Measurements from ENCODE around the gene TMEM119. TPM values are rescaled to one million over a fixed set of nuclear protein-coding genes. Genes with fewer than 3 reads are reported as not detected.

TMEM119 gene
- total and polyA plus RNA-seq, 2 of the 13 experiments (the other 11 are each of a cell fraction or from before 2014, with no cell fraction given), result not detected

DNA sequence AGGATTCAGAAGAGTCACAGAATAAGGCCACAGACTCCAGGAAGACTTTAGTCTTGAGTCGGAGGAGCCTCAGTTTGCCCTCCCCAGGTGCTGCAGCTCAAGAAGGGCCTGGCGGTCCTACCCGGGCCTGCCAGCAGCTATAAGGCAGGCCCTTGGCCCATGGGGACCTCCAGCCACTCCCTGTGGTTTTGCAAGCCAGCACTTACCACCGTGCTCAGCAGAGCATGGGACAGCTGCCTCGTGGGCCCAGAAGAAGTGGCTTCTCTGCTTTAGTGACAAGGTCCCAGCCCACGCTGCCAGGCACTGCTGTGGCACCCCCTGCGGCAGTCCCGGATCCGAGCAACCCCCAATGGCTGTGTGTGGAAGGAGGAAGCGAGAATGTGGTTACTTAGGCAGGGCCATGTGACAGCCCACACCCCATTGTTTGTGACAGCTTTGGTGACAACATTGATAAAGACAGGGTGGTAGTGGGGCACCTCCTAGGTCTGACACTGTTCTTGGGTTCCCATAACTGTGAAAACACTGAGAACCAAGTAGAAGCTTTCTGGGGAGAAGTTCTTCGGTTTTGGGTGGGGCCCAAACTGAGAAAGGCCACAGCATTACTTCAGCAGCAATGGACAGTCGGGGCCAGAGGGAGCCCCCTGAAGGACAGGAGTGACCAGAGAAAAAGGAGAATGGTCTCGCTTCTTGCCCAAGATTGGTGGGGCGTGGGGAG lies 35.8 kb upstream of the TMEM119 start, which contains the start of gene SELPLG (continued):
- TF ChIP-seq, protein P1, sequence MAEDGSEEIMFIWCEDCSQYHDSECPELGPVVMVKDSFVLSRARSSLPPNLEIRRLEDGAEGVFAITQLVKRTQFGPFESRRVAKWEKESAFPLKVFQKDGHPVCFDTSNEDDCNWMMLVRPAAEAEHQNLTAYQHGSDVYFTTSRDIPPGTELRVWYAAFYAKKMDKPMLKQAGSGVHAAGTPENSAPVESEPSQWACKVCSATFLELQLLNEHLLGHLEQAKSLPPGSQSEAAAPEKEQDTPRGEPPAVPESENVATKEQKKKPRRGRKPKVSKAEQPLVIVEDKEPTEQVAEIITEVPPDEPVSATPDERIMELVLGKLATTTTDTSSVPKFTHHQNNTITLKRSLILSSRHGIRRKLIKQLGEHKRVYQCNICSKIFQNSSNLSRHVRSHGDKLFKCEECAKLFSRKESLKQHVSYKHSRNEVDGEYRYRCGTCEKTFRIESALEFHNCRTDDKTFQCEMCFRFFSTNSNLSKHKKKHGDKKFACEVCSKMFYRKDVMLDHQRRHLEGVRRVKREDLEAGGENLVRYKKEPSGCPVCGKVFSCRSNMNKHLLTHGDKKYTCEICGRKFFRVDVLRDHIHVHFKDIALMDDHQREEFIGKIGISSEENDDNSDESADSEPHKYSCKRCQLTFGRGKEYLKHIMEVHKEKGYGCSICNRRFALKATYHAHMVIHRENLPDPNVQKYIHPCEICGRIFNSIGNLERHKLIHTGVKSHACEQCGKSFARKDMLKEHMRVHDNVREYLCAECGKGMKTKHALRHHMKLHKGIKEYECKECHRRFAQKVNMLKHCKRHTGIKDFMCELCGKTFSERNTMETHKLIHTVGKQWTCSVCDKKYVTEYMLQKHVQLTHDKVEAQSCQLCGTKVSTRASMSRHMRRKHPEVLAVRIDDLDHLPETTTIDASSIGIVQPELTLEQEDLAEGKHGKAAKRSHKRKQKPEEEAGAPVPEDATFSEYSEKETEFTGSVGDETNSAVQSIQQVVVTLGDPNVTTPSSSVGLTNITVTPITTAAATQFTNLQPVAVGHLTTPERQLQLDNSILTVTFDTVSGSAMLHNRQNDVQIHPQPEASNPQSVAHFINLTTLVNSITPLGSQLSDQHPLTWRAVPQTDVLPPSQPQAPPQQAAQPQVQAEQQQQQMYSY (CRISPR knock-in tag; IDR thresholded peaks at IDR 0.05), result no peak
- TF ChIP-seq, protein P2, sequence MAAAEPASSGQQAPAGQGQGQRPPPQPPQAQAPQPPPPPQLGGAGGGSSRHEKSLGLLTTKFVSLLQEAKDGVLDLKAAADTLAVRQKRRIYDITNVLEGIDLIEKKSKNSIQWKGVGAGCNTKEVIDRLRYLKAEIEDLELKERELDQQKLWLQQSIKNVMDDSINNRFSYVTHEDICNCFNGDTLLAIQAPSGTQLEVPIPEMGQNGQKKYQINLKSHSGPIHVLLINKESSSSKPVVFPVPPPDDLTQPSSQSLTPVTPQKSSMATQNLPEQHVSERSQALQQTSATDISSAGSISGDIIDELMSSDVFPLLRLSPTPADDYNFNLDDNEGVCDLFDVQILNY (CRISPR knock-in tag; conservative IDR thresholded peaks at IDR 0.05), result no peak

DNA sequence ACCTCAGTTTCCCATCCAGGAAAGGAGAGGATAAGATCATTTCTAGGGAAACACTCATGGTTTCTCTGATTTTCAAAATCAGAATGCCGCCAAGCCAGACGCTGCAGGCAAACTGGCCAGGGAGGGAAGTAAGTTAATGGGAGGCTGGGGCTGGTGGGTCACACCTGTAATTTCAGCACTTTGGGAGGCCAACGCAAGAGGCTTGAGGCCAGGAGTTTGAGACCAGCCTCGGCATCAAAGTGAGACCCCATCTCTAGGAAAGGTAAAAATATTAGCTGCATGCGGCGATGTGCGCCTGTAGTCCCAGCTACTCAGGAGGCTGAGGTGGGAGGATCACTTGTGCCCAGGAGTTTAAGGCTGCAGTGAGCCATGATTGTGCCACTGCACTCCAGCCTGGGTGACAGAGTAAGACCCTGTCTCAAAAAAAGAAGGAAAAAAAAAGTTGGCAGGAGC lies 35.2 kb upstream of the TMEM119 start:
- POLR2A ChIA-PET, result no interaction called here

More for the DNA sequence above, 35.2 kb upstream of the TMEM119 start:
- intact Hi-C loops (cut with micrococcal nuclease; ENCODE audit: unreplicated experiment), result no loop called here
- Histone ChIP-seq H3K36me3 (replicated peaks in 1 of 2; ENCODE audit: control insufficient read depth in 1 of 2, insufficient read depth in 2 of 2, low read length in 2 of 2) (no peaks in the 10 kb centered on the region), H3K27me3 (ENCODE audit: control insufficient read depth in 1 of 2, insufficient read depth in 2 of 2, low read length in 2 of 2) (peaks cover 4 to 48% of the 10 kb centered on the region in 2 experiments; a peak in 4 of 5 replicates), H3K79me2 (ENCODE audit: insufficient read depth, low read length) (no peaks in the 10 kb centered on the region), H3K4me1 (ENCODE audit: insufficient read depth, low read length) (peaks cover 54% of the 10 kb centered on the region), H3K9me3 (ENCODE audit: low read length) (no peaks in the 10 kb centered on the region), H3K4me3 (replicated peaks in 1 of 3; ENCODE audit: insufficient read depth in 1 of 3, low read depth in 2 of 3, low read length in 3 of 3) (no peak overlapping the region), H3K4me2 (ENCODE audit: low read depth, low read length) (no peak overlapping the region), H3K9ac (ENCODE audit: insufficient read depth, low read depth, low read length) (no peak overlapping the region), H2AFZ (ENCODE audit: low read length) (no peak overlapping the region), H4K20me1 (ENCODE audit: insufficient read depth, low read length) (no peaks in the 10 kb centered on the region), H3K27ac (ENCODE audit: extremely low read length, insufficient read depth, low read length) (no peak overlapping the region)
- no peak for FAIRE-seq
- TF ChIP-seq ZNF674 (CRISPR knock-in tag; IDR thresholded peaks at IDR 0.05; ENCODE audit: low read depth), result no peak
- TF ChIP-seq RORA (CRISPR knock-in tag; IDR thresholded peaks at IDR 0.05), result no peak
- TF ChIP-seq XRCC5 (optimal IDR thresholded peaks at IDR 0.05; ENCODE audit: low read length), result no peak
- TF ChIP-seq, protein P3, sequence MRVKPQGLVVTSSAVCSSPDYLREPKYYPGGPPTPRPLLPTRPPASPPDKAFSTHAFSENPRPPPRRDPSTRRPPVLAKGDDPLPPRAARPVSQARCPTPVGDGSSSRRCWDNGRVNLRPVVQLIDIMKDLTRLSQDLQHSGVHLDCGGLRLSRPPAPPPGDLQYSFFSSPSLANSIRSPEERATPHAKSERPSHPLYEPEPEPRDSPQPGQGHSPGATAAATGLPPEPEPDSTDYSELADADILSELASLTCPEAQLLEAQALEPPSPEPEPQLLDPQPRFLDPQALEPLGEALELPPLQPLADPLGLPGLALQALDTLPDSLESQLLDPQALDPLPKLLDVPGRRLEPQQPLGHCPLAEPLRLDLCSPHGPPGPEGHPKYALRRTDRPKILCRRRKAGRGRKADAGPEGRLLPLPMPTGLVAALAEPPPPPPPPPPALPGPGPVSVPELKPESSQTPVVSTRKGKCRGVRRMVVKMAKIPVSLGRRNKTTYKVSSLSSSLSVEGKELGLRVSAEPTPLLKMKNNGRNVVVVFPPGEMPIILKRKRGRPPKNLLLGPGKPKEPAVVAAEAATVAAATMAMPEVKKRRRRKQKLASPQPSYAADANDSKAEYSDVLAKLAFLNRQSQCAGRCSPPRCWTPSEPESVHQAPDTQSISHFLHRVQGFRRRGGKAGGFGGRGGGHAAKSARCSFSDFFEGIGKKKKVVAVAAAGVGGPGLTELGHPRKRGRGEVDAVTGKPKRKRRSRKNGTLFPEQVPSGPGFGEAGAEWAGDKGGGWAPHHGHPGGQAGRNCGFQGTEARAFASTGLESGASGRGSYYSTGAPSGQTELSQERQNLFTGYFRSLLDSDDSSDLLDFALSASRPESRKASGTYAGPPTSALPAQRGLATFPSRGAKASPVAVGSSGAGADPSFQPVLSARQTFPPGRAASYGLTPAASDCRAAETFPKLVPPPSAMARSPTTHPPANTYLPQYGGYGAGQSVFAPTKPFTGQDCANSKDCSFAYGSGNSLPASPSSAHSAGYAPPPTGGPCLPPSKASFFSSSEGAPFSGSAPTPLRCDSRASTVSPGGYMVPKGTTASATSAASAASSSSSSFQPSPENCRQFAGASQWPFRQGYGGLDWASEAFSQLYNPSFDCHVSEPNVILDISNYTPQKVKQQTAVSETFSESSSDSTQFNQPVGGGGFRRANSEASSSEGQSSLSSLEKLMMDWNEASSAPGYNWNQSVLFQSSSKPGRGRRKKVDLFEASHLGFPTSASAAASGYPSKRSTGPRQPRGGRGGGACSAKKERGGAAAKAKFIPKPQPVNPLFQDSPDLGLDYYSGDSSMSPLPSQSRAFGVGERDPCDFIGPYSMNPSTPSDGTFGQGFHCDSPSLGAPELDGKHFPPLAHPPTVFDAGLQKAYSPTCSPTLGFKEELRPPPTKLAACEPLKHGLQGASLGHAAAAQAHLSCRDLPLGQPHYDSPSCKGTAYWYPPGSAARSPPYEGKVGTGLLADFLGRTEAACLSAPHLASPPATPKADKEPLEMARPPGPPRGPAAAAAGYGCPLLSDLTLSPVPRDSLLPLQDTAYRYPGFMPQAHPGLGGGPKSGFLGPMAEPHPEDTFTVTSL (CRISPR knock-in tag; IDR thresholded peaks at IDR 0.05; ENCODE audit: borderline replicate concordance), result no peak
- no peak for TF ChIP-seq ZBTB1 (CRISPR knock-in tag; IDR thresholded peaks at IDR 0.05; ENCODE audit: borderline replicate concordance)
- no peak for TF ChIP-seq ZNF850 (CRISPR knock-in tag; conservative IDR thresholded peaks at IDR 0.05)
- TF ChIP-seq ZNF607 (CRISPR knock-in tag; IDR thresholded peaks at IDR 0.05; ENCODE audit: borderline replicate concordance), result no peak
- no peak for TF ChIP-seq ELF1 (CRISPR knock-in tag; IDR thresholded peaks at IDR 0.05)
- CTCF ChIA-PET (ENCODE audit: low intra/inter-chr PET ratio, low total read pairs), result no interaction called here
- no TSS peak for BruUV-seq (replicated peaks)
- DNase-seq (ENCODE audit: low spot score), result no peak
- 90% methylated on average over 7 of the region's 7 CpGs for WGBS (ENCODE audit: low lambda C conversion rate)
- in situ Hi-C loops (cut with HindIII; ENCODE audit: extremely low pct_ligation_motif_present, low pct_unique_long_range_greater_than_20kb), result no loop called here
- no peak for ATAC-seq
